CD4-positive, alpha-beta T cell treated with Interleukin-4 for 4 hours (primary cell): ENCODE data around the gene ACSM3.
A peak's percentile ranks its signal among the peaks of the same experiment; 100 is the strongest.
"Not testable (repeated sequence)": the region's sequence is repeated elsewhere in the genome, so short reads cannot be mapped to it uniquely, and the experiment has no call there.

ENCODE experiments used
- DNase-seq: peaks from one replicate; pipeline ENCODE4 v3.0.0-alpha.2; 2020

The ACSM3 gene

GRCh38 chr16:20761175-20761574, 2.6 kb upstream of the ACSM3 start:
- no peak for DNase-seq

DNA sequence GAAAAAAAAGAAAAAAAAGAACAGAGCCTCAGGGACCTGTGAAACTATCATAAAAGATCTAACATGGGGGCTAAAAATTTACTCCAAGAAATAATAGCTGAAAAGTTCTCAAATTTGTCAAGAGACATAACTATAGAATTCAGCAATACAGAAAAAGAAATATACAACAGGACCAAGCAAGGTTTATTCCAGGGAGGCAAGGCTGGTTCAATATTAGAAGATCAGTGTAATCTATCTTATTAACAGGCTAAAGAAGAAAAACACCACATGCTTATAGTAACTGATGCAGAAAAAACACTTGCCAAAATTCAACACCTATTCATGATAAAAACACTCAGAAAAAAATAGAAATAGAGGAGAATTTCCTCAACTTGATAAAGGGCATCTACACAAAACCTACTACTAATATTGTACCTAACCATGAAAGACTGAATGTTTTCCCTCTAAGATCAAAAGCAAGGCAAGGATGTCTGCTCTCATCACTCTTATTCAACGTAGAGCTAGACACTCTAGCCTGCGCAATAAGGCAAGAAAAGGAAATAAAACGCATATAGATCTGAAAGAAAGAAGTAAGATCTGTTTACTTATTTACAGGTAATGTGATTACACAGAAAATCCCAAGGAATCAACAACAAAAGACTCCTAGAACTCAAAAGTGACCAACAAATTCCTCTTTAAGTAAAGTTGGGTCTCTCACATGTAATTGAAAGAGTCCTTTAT, 1.2 kb upstream of the ACSM3 start:
- DNase-seq = no peak

DNA sequence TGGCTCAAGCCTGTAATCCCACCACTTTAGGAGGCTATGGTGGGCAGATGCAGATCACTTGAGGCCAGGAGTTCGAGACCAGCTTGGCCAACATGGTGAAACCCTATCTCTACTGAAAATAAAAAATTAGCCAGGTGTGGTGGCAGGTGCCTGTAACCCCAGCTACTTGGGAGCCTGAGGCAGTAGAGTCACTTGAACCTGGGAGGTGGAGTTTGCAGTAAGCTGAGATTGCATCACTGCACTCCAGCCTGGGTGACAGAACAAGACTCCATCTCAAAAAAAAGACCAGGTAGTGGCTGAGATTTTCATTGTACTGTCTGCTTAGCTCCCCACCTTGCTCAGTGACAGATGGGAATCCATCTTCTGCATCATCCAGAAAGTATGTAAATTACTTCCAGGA, 634 bp downstream of the ACSM3 start:
- DNase-seq = not testable (repeated sequence)

GRCh38 chr16:20765732-20766131, 1.9 kb downstream of the ACSM3 start:
- no peak for DNase-seq

DNA sequence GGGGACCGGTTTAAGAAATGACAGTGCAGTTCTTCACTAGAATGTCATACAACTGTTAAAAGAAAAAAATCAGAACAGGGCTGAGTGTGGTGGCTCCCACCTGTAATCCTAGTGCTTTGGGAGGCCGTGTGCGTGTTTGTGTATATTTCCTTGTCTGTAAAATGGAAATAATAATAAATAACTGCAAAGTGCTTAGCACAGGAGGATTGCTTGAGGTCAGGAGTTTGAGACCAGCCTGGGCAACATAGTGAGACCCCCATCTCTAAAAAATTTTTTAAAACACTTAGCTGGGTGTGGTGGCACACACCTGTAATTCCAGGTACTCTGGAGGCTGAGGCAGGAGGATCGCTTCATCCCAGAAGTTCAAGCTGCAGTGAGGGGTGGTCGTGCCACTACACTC, 2.5 kb downstream of the ACSM3 start:
- no peak for DNase-seq

DNA sequence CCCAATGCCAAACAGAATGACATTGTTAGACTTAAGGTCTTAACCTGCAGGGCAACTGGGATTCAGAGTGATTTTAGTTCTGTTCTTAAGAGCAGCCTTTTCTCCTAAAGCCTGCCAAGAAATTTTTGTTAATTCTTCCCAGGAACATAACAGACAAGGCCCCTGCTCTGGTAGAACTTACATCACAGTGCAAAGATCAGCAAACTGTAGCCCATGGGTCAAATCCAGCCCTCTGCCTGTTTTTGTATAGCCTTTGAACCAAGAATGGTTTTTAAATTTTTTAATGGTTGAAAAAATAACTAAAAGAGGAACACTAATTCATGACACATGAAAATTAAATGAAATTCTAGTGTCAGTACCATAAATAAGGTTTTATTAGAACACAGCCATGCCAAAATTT, 3.8 kb downstream of the ACSM3 start:
- no peak for DNase-seq

DNA sequence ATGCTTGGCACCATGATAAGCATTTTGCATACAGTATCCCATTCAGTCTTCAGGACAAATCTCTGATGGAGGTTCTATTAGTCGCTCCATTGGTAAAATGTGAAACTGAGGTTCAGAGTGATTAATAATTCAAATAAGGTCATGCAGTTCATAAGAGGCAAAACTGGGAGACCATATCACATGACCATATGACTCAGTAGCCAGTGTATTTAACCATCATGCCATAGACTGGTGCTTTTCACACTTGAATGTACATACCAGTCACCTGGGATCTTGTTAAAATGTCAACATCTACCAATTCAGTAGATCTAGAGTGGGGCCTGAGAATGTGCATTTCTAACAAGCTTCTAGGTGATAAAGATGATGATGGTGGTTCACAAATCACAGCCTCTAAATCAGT, 4.3 kb downstream of the ACSM3 start:
- DNase-seq = no peak

DNA sequence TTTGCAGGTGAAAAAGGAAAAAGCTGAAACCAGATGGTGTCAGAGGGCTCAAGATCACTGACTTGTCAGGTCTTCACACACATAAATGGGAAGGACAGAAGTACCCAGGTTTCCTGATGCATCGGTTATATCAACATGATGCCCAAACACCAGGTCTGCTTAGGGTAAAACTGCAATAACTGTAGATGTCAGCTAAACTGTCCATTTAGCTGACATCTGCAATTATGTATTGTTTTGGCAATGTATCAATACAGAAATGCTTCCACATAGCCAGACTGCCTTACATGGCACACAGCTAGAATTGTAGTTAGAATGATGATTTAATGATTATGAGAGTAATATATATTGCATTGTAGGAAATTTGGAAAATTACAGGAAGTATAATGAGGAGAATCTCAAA, 5.0 kb downstream of the ACSM3 start:
- DNase-seq = no peak

DNA sequence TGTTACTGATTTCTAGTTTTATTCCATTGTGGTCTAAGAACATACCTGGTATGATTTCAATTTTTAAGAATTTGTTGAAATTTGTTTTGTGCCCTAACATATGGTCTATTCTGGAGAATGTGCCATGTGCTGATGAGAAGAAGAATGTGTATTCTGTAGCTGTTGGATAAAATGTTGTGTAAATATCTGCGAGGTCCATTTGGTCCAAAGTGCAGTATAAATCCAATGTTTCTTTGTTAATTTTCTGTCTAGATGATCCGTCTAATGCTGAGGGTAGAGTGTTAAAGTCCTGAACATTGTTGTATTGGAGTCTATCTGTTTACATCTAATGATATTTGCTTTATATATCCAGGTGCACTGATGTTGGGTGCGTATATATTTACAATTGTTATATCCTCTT, 9.9 kb downstream of the ACSM3 start:
- DNase-seq = no peak

DNA sequence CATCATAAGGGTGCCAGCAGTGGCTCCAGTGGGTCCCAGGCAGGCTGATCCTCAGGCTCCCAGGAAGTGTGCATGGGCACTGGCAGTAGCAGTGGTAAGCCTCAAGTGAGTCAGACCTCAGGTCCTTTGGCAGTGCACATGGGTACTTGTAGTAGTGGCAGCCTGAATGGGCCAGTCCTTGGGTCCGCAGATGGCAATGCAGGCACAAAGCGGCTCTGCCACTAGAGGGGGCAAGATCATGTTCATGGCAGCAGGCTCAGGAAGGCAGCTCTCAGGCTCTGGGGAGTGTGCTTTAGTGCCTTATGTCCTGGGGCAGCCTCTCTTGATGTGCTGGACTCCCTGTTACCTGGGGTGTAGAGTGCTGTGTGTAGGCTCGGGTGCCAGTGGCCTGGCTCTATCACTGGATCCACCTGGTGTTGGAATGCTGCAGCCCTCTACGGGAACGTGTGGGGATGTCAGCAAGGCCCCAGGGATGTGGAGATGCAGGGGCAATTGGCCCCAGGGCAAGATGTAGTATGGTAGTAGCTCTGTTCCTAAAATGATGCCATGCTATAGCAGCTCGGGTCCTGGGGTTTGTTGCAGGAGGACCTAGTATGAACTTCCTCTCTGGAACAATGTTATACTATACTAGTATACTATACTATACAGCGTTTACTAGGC, 11.0 kb downstream of the ACSM3 start:
- peak; percentile 49 for DNase-seq

DNA sequence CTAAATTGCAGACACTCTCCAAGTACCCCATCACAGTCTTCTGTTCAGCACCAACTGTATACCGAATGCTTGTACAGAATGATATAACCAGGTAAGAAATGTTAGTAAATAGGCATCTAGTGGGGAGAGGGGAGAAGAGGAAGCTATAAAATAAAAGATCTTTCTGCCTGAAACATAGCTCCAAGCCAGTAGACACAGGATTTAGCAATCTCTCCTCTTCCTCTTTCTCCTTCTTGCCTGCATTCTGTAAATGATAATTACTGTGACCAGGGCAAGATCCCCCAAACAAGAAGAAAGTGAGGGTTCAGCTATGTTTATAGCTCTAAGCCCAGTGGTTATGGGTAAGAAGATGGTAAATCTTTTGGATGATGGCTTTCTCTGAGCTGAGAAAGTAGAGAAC, 17.9 kb downstream of the ACSM3 start:
- DNase-seq = no peak

DNA sequence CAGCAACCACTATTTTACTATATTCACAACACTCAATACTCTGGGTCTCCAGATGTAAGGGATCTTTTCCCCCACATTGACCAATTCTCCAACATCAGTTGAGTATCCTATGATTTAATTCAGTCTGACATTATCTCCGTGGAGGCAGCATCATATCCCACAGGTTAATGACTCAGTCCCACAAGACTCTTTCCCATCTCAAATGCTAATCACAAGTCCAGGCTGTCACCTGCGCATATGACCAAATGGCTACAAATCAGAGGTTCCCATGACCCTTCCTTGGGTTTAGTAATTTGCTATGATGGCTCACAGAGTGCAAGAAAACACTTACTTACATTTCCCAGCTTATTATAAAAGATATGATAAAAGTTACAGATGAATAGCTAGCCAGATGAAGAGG, 18.7 kb downstream of the ACSM3 start:
- DNase-seq = no peak

DNA sequence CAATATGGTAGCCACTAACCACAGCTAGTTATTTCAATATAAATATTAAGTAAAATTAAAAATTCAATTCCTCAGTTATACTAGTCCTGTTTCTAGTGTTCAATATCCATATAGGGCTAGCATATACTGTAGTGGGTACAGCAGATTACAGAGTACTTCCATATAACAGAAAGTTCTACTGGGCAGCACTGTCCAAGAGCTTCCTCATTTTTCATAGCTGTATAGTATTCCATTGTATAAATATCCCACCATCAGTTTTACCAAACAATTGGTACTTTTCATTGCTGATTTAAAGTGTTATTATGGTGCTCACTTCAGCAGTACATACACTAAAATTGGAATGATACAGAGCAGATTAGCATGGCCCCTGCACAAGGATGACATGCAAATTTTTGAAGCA, 20.4 kb downstream of the ACSM3 start:
- DNase-seq = no peak

DNA sequence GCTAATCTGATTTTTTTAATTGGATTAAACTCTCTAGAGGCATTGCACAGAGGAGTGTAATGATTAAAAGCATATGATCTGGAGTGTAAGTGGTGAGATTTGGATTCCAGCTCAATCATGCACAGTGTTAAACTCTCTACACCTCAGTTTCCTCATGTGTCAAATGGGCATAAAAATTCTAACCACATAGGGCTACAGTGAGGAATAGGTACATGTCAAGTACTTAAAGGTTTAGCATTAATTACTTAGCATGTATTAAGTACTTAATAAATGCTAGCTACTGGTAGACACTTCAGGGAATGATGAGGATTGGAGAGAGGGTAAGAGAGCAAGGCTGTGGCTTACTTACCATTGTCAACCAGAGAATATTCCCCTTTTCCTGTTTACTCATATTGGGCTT, 25.3 kb downstream of the ACSM3 start:
- DNase-seq = no peak

DNA sequence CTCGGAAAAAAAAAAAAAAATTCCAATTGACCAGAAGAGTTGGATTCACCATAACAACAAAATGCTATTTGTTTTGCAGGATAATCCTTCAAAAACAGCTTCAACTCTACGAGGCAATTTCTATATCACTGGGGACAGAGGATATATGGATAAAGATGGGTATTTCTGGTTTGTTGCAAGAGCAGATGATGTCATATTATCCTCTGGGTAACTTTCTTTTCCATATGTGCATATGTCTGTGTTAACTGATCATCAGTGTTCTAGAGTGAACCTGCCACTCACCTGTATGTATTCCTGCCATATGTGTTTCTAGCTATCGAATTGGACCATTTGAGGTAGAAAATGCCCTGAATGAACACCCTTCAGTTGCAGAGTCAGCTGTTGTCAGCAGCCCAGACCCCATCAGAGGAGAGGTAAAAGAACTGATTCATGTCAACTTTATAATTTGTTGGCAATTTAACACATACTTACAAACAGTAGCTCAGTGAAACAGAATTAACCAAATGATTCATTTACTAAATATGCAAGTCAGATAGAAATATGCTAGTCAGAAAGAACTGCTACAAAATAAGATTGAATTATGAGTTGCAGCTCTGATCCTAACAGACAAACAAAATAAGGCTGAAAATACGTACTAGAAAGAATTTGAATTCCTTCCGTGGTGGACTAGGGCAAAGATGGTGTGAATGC, 28.3 kb downstream of the ACSM3 start:
- no peak for DNase-seq

DNA sequence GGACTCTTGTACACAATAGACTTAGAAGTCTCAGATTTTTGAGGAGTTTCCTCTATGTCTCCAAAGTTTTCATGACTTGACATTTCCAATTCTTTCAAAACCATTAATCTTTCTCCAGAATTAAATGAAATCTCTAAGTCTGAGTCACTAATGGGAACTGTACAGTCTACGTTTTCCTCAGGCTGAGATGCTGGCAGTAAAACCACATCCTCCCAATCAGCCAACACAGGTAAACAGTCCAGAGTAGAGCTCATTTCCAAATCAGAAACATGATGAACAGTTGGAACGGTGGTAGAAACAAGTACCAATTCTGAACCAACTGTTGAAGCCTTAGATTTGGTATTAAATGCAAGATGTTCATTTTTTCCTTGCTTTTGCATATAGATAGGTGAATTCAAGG, 34.5 kb downstream of the ACSM3 start:
- DNase-seq = peak; percentile 14

GRCh38 chr16:20799599-20799998, 35.8 kb downstream of the ACSM3 start:
- DNase-seq = no peak

DNA sequence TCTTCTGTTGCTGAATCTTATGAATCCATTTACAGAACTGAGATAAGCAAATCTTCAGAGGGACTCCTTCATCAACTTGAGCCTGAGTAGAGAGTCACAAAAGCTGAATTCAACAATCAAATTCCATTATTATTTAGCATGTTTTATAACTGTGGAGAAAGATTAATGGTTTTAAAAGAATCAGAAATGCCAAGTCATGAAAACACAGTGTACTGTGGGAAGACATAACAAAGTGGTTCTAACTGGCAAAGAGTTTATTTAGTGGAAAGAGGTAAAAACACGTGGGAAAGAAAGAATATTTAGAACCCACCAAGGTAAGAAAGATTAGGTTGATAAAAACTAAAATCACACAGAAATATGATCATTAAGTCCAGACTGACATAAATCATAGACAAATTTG, 37.5 kb downstream of the ACSM3 start:
- no peak for DNase-seq

- DNase-seq = no peak
These were observed 39.4 kb downstream of the ACSM3 start for GRCh38 chr16:20803192-20803560.

DNA sequence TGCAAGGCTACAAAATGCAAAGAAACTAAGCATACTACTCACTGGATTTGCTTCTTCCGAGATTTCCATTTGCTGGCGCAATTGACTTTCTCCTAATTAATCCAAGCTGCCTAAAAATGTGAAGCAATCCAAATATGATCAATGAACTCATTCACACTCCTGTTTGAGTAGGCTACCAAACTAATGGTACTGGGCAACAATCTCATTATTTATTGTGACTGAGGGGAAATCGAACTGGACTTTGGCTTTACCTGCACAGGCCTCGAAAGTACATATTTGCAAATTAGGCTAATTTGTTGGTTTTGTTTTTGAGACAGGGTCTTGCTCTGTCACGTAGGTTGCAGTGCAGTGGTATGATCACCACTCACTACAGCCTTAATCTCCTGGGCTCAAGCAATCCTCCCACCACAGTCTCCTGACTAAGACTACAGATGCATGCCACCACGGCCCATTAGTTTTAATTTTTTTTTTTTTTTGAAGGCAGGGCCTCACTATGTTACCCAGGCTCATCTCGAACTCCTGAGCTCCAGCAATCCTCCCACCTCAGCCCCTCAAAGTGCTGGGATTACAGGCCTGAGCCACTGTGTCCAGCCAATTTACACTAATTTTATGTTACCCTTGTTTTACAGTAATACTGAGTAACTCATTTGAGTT, 39.9 kb downstream of the ACSM3 start:
- no peak for DNase-seq

DNA sequence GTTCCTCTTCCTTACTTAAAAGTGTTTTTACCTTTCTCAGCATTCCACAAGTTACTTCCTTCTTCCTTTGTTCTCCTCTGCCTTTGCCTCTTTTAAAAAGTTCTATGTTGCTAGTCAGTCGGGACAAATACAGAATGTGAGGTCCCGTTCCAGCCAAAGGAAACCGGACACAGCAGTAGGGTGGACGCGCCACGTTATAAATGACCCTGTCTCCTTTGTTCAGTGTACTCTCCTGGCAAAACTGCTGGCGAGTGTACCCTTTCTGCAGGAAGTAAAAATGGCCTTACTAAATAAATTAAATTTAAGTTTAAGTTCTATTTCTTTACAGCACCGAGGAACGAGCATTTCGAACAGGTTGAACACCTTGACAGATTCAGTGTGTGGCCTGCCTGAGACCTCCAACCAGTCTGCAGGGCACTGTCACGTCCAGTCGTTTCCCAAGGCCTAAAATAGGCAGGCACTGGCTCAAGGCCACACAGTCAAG, 41.9 kb downstream of the ACSM3 start:
- peak; percentile 6 for DNase-seq

GRCh38 chr16:20806168-20807050, 42.6 kb downstream of the ACSM3 start, which contains the start of the genes ERI2 and REXO5:
ERI2 (minus strand) TSS chr16:20806472; CDS start chr16:20806430, 42 bp downstream.
REXO5 (plus strand) TSS chr16:20806527; CDS start chr16:20806954, 427 bp downstream.
- peak; percentile 71 for DNase-seq
